Neural crest cell (in vitro differentiated cells): Measurements from ENCODE around the gene PPP2R3B. TPM values are rescaled to one million over a fixed set of nuclear protein-coding genes. Genes with fewer than 3 reads are reported as not detected.

Experiments
- DNase-seq: peaks from one replicate; pipeline ENCODE4 v3.0.0; 2021; ENCODE audit warnings: low read depth, mixed read lengths, low spot score
- H3K27ac Mint-ChIP-seq: one replicate; pipeline ENCODE4 v1.8.0; 2021; ENCODE audit warnings: mild to moderate bottlenecking, mixed read lengths; ENCODE audit not compliant: unreplicated experiment
- H3K27me3 Mint-ChIP-seq: 2 replicates; pipeline ENCODE4 v1.8.0; 2021; ENCODE audit warnings: low read depth, mild to moderate bottlenecking, mixed read lengths
- H3K36me3 Mint-ChIP-seq: 2 replicates; pipeline ENCODE4 v1.8.0; 2021; ENCODE audit warnings: low read depth, mild to moderate bottlenecking, mixed read lengths
- H3K4me1 Mint-ChIP-seq: 2 replicates; pipeline ENCODE4 v1.8.0; 2021; ENCODE audit warnings: mixed read lengths
- H3K4me3 Mint-ChIP-seq: one replicate; pipeline ENCODE4 v1.8.0; 2021; ENCODE audit warnings: mild to moderate bottlenecking, mixed read lengths
- H3K9me3 Mint-ChIP-seq: 2 replicates; pipeline ENCODE4 v1.8.0; 2021; ENCODE audit warnings: mixed read lengths
- total RNA-seq: library from RNA; stranded (reverse); gene quantifications from 2 replicates; pipeline ENCODE4 v1.2.1, GENCODE V29; 2021
- TF ChIP-seq, protein P1 (sequence below): fragments of 200-600 bp; sonication (generic); conservative IDR thresholded peaks from 2 replicates; pipeline ENCODE4 v1.5.0; 2021; ENCODE audit warnings: antibody characterized with exemption, mild to moderate bottlenecking

Gene PPP2R3B
- total RNA-seq, 1 donor from 2014 or later: 96.5 TPM

DNA sequence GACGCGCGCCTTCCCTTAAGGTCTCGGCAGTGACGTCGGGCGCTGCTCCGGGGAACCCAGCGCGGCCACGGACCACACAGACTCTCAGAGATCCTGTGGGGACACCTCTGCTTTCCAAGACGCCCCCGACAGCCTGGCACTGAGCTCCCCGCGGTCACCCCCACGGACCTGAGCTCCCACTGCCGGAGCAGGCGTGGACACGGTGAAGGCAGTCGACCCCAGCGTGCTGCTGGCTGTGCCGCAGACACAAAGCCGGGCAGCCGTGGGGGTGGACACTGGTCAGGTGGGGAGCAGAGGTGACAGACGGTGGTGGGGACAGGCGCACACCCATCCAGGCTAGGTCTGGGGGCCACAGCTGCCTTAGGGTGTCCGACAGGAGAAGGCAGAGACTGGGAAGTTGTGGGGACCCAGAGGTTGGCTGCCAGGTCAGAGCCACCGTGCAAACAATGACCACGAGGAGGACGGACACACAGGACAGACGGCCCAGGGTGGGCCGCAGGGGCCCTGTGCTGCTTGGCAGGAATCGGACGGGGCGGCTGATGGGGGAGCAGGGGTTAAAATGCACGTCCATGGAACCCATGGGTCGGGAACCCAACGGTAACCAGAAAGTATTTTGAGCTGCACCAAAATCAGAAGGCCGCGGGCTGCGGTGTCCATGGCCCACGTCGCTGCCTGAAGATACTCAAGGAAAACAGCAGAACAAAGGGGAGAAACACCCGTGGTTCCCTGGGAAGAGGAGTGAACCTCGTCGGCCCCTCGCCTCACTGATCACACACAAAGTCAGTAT is 51.5 kb downstream of the PPP2R3B start:
- Mint-ChIP-seq H3K36me3 (peaks cover 26% of the 10 kb centered on the region), H3K9me3 (no peaks in the 10 kb centered on the region), H3K4me3 (no peak overlapping the region), H3K27ac (no peak overlapping the region), H3K4me1 (no peaks in the 10 kb centered on the region), H3K27me3 (no peaks in the 10 kb centered on the region)
- DNase-seq: no peak
- TF ChIP-seq, protein P1, sequence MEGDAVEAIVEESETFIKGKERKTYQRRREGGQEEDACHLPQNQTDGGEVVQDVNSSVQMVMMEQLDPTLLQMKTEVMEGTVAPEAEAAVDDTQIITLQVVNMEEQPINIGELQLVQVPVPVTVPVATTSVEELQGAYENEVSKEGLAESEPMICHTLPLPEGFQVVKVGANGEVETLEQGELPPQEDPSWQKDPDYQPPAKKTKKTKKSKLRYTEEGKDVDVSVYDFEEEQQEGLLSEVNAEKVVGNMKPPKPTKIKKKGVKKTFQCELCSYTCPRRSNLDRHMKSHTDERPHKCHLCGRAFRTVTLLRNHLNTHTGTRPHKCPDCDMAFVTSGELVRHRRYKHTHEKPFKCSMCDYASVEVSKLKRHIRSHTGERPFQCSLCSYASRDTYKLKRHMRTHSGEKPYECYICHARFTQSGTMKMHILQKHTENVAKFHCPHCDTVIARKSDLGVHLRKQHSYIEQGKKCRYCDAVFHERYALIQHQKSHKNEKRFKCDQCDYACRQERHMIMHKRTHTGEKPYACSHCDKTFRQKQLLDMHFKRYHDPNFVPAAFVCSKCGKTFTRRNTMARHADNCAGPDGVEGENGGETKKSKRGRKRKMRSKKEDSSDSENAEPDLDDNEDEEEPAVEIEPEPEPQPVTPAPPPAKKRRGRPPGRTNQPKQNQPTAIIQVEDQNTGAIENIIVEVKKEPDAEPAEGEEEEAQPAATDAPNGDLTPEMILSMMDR: no peak

DNA sequence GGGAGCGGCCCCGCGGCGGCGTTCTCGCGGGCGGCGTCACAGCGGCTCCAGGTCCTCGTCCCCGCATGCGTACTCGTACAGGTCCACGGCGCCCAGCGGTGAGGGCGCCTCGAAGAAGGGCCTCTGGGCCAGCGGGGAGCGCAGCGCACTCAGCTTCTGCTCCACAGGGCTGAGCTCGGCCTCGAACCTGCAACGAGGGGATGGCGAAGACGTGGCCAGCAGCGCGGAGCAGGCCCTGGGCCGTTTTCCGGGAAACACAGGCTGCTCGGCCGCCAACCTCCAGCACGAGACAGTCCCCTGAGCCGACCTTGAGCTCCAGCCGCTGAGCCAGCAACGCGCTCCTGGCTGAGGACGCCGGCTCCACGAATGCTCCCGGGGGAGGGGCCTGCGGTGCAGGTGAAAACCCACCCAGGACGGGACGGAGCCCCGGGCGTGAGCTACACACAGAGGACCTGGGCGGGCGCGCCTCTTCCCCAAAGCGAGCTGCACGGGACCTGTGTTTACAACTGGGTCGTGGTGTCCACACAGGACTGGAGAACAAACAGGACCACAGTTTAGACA is 52.3 kb downstream of the PPP2R3B start:
- H3K9me3 Mint-ChIP-seq: no peaks in the 10 kb centered on the region
- TF ChIP-seq, protein P1: no peak
- no peak for DNase-seq
- H3K4me1 Mint-ChIP-seq: no peaks in the 10 kb centered on the region
- H3K27ac Mint-ChIP-seq: no peak overlapping the region
- peaks cover 26% of the 10 kb centered on the region for H3K36me3 Mint-ChIP-seq
- H3K4me3 Mint-ChIP-seq: no peak overlapping the region
- no peaks in the 10 kb centered on the region for H3K27me3 Mint-ChIP-seq

DNA sequence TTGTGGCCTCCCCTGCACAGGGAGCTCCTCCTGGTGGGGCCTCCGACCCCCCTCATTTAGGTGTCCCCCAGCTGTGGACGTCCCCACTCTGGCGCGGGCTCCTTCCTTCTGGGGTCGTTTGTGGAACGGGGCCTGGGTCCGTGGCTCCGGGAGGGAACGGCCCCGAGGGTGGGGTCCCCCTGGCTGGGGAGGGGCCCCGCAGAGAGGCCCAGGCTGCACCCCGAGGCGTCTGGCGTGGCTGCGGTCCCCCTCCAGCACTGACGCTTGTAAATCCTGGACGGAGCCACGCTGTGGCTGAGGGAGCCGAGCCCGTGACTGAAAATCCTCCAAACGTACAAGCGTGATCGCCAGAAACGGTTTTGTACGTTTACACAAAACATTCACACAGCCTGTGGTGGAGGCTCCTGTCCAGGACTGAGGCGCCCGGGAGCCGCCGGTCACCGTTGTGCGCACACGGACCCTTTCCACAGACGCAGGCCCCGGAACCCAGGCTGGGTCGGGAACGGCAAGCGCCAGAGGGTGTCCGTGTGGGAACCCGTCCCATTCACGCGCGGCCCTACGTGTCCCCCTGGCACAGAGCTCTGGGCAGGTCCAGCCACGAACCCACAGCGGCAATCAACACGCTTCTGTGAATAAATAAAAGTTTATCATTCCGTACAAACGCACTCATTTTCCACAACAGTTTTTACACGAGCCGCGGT is 52.9 kb downstream of the PPP2R3B start:
- no peaks in the 10 kb centered on the region for H3K27me3 Mint-ChIP-seq
- TF ChIP-seq, protein P1: no peak
- DNase-seq: no peak
- H3K36me3 Mint-ChIP-seq: peaks cover 24% of the 10 kb centered on the region
- no peaks in the 10 kb centered on the region for H3K4me1 Mint-ChIP-seq
- H3K27ac Mint-ChIP-seq: no peak overlapping the region
- H3K9me3 Mint-ChIP-seq: no peaks in the 10 kb centered on the region
- H3K4me3 Mint-ChIP-seq: no peak overlapping the region

- no peak for DNase-seq
- Mint-ChIP-seq H3K4me1 (no peaks in the 10 kb centered on the region), H3K36me3 (peaks cover 20% of the 10 kb centered on the region), H3K27me3 (no peaks in the 10 kb centered on the region), H3K27ac (no peak overlapping the region), H3K9me3 (no peaks in the 10 kb centered on the region), H3K4me3 (no peak overlapping the region)
- TF ChIP-seq, protein P1: no peak
These were observed 53.6 kb downstream of the PPP2R3B start for GRCh38 chrX:332916-333610.

- no peak for DNase-seq
- Mint-ChIP-seq H3K27me3 (no peaks in the 10 kb centered on the region), H3K27ac (no peak overlapping the region), H3K36me3 (peaks cover 15% of the 10 kb centered on the region), H3K4me3 (no peak overlapping the region), H3K4me1 (no peaks in the 10 kb centered on the region), H3K9me3 (no peaks in the 10 kb centered on the region)
- TF ChIP-seq, protein P1: no peak
These were observed 54.2 kb downstream of the PPP2R3B start for GRCh38 chrX:332496-332860.
